H9 (cell line): ENCODE results near the gene LRRC23. TPM values are rescaled to one million over a fixed set of nuclear protein-coding genes. Genes with fewer than 3 reads are reported as not detected.

Experiments used
- DNase-seq: peaks from one replicate; pipeline ENCODE4 v3.0.0-alpha.2; 2017
- H2AFZ ChIP-seq: one replicate; pipeline ENCODE4 v1.6.1; 2013; ENCODE audit warnings: mild to moderate bottlenecking, low read length, control low read depth, moderate library complexity
- H2AK5ac ChIP-seq: 2 replicates; pipeline ENCODE4 v1.6.1; 2013; ENCODE audit warnings: low read length, control low read depth, mixed read lengths; ENCODE audit not compliant: insufficient read length
- H2BK120ac ChIP-seq: one replicate; pipeline ENCODE4 v1.6.1; 2013; ENCODE audit warnings: low read depth, mild to moderate bottlenecking, low read length, control low read depth, inconsistent platforms; ENCODE audit not compliant: poor library complexity, severe bottlenecking
- H2BK12ac ChIP-seq: 2 replicates; pipeline ENCODE4 v1.6.1; 2013; ENCODE audit warnings: low read length, control low read depth, mixed read lengths, low read depth; ENCODE audit not compliant: insufficient read length
- H2BK15ac ChIP-seq: 2 replicates; pipeline ENCODE4 v1.6.1; 2013; ENCODE audit warnings: low read depth, low read length, control low read depth
- H2BK20ac ChIP-seq: one replicate; pipeline ENCODE4 v1.6.1; 2013; ENCODE audit warnings: low read depth, mild to moderate bottlenecking, low read length, control low read depth, inconsistent platforms; ENCODE audit not compliant: poor library complexity, severe bottlenecking
- H2BK5ac ChIP-seq: 2 replicates; pipeline ENCODE4 v1.6.1; 2013; ENCODE audit warnings: low read length, control low read depth, mixed read lengths; ENCODE audit not compliant: insufficient read length
- H3K14ac ChIP-seq: 2 replicates; pipeline ENCODE4 v1.6.1; 2013; ENCODE audit warnings: low read length, control low read depth; ENCODE audit not compliant: insufficient read depth
- H3K18ac ChIP-seq: 2 replicates; pipeline ENCODE4 v1.6.1; 2013; ENCODE audit warnings: low read depth, mild to moderate bottlenecking, mixed read lengths, low read length, control low read depth; ENCODE audit not compliant: insufficient read length
- H3K23ac ChIP-seq: 2 replicates; pipeline ENCODE4 v1.6.1; 2013; ENCODE audit warnings: low read length, control low read depth, mixed read lengths, low read depth; ENCODE audit not compliant: insufficient read length
- H3K23me2 ChIP-seq: 2 replicates; pipeline ENCODE4 v1.6.1; 2013; ENCODE audit warnings: low read depth, mild to moderate bottlenecking, mixed read lengths, low read length, control low read depth; ENCODE audit not compliant: insufficient read length, poor library complexity, severe bottlenecking
- H3K27ac ChIP-seq: 2 replicates; pipeline ENCODE4 v1.5.1; 2013; ENCODE audit warnings: low read length, control low read depth, mixed read lengths, low read depth; ENCODE audit not compliant: insufficient read length
- H3K27me3 ChIP-seq: 2 replicates; pipeline ENCODE4 v1.6.1; 2013; ENCODE audit warnings: low read length, control low read depth, inconsistent platforms; ENCODE audit not compliant: insufficient read depth
- H3K4ac ChIP-seq: 2 replicates; pipeline ENCODE4 v1.6.1; 2013; ENCODE audit warnings: low read depth, mild to moderate bottlenecking, control low read depth, inconsistent platforms, low read length, moderate library complexity
- H3K4me1 ChIP-seq: 2 replicates; pipeline ENCODE4 v1.6.1; 2013; ENCODE audit warnings: low read length, control low read depth, inconsistent platforms; ENCODE audit not compliant: insufficient read depth
- H3K4me2 ChIP-seq: 2 replicates; pipeline ENCODE4 v1.6.1; 2013; ENCODE audit warnings: low read length, control low read depth, mixed read lengths; ENCODE audit not compliant: insufficient read length, insufficient read depth
- H3K56ac ChIP-seq: 2 replicates; pipeline ENCODE4 v1.6.1; 2013; ENCODE audit warnings: low read depth, mild to moderate bottlenecking, mixed read lengths, low read length, control low read depth; ENCODE audit not compliant: insufficient read length
- H3K79me1 ChIP-seq: 2 replicates; pipeline ENCODE4 v1.6.1; 2013; ENCODE audit warnings: low read depth, mild to moderate bottlenecking, moderate library complexity, low read length, control low read depth, inconsistent platforms; ENCODE audit not compliant: insufficient read depth, poor library complexity, severe bottlenecking
- H3K79me2 ChIP-seq: 2 replicates; pipeline ENCODE4 v1.6.1; 2013; ENCODE audit warnings: low read length, control low read depth, inconsistent platforms; ENCODE audit not compliant: insufficient read depth
- H3K9ac ChIP-seq: 2 replicates; pipeline ENCODE4 v1.6.1; 2013; ENCODE audit warnings: low read length, control low read depth, mixed read lengths; ENCODE audit not compliant: insufficient read length; ENCODE audit errors: extremely low read depth
- H3K9me3 ChIP-seq: one replicate; pipeline ENCODE4 v1.6.1; 2013; ENCODE audit warnings: low read depth, low read length, inconsistent platforms; ENCODE audit not compliant: control insufficient read depth
- H3T11ph ChIP-seq: one replicate; pipeline ENCODE4 v1.6.1; 2013; ENCODE audit warnings: mild to moderate bottlenecking, low read length, control low read depth, inconsistent platforms
- H4K20me1 ChIP-seq: one replicate; pipeline ENCODE4 v1.6.1; 2013; ENCODE audit not compliant: control insufficient read depth, insufficient read length, insufficient read depth
- H4K5ac ChIP-seq: 2 replicates; pipeline ENCODE4 v1.6.1; 2013; ENCODE audit warnings: low read depth, mild to moderate bottlenecking, mixed read lengths, low read length, control low read depth; ENCODE audit not compliant: insufficient read length
- H4K8ac ChIP-seq: replicated peaks from 2 replicates; pipeline ENCODE4 v1.6.1; 2013; ENCODE audit warnings: low read length, control low read depth, mixed read lengths, low read depth; ENCODE audit not compliant: insufficient read length
- H4K91ac ChIP-seq: 2 replicates; pipeline ENCODE4 v1.6.1; 2013; ENCODE audit warnings: low read depth, mild to moderate bottlenecking, moderate library complexity, mixed read lengths, low read length, control low read depth; ENCODE audit not compliant: insufficient read length
- H3K27ac Mint-ChIP-seq, 3 experiments: 2 replicates in 2 of 3; 3 replicates in 1 of 3; pipeline ENCODE4 v1.8.0; 2020 to 2021; ENCODE audit warnings: mixed read lengths in 3 of 3, mild to moderate bottlenecking in 1 of 3, moderate library complexity in 1 of 3
- H3K27me3 Mint-ChIP-seq: 2 replicates; pipeline ENCODE4 v1.8.0; 2021; ENCODE audit warnings: low read depth, mild to moderate bottlenecking, moderate library complexity, mixed read lengths
- H3K36me3 Mint-ChIP-seq, 3 experiments: 2 replicates in 2 of 3; 3 replicates in 1 of 3; pipeline ENCODE4 v1.8.0; 2020 to 2021; ENCODE audit warnings: low read depth in 3 of 3, mixed read lengths in 3 of 3; ENCODE audit not compliant: insufficient read depth in 1 of 3
- H3K4me1 Mint-ChIP-seq, 2 experiments: 2 replicates each; pipeline ENCODE4 v1.8.0; 2020; ENCODE audit warnings: mixed read lengths in 2 of 2
- H3K4me3 Mint-ChIP-seq, 2 experiments: 2 replicates in 1 of 2; 3 replicates in 1 of 2; pipeline ENCODE4 v1.8.0; 2020 to 2021; ENCODE audit warnings: mild to moderate bottlenecking in 2 of 2, mixed read lengths in 2 of 2, moderate library complexity in 1 of 2
- H3K9me3 Mint-ChIP-seq, 2 experiments: 2 replicates in 1 of 2; 3 replicates in 1 of 2; pipeline ENCODE4 v1.8.0; 2020; ENCODE audit warnings: mild to moderate bottlenecking in 2 of 2, mixed read lengths in 2 of 2, moderate library complexity in 1 of 2
- WGBS: extraction: QIAGEN DNeasy Blood & Tissue Kit; methylation state at CpG from one replicate; pipeline ENCODE4 v1.1.7; 2013; ENCODE audit warnings: missing lambda C conversion rate, low lambda C conversion rate, mixed read lengths; ENCODE audit not compliant: insufficient read length; ENCODE audit errors: extremely low coverage; 5-methylcytosine and 5-hydroxymethylcytosine counted together
- total RNA-seq: library from RNA; stranded (reverse); gene quantifications from 2 replicates; pipeline ENCODE4 v1.2.1, GENCODE V29; 2021
- TF ChIP-seq, protein P1 (sequence below): fragments of 200-600 bp; sonication (generic); conservative IDR thresholded peaks from 3 replicates; pipeline ENCODE4 v1.8.0; 2021; ENCODE audit warnings: antibody characterized with exemption, mild to moderate bottlenecking

Gene LRRC23
- total RNA-seq, 1 experiment from 2014 or later: 2.1 TPM

GRCh38 chr12:6946920-6947374 lies 42.3 kb downstream of the LRRC23 start:
- WGBS: no CpG with 5 or more reads among the region's 8 CpGs
- Histone ChIP-seq H2BK120ac (no peak overlapping the region), H3K9ac (peak overlapping the region; percentile 3), H4K20me1 (peaks cover 2% of the 10 kb centered on the region), H4K91ac (no peak overlapping the region), H3K27ac (no peak overlapping the region), H3K23me2 (peaks cover 16% of the 10 kb centered on the region), H4K5ac (no peak overlapping the region), H3K27me3 (no peaks in the 10 kb centered on the region), H3K18ac (no peak overlapping the region), H4K8ac (no peak overlapping the region), H2BK12ac (no peak overlapping the region), H3K9me3 (no peaks in the 10 kb centered on the region), H2BK20ac (no peak overlapping the region), H3K4ac (no peak overlapping the region), H2AK5ac (no peak overlapping the region), H3K56ac (no peak overlapping the region), H2AFZ (no peak overlapping the region), H3K79me2 (no peaks in the 10 kb centered on the region), H3T11ph (no peak overlapping the region), H3K4me1 (0 out of 2 replicates have a peak, but pooled peaks cover 4% of the 10 kb centered on the region), H3K23ac (no peak overlapping the region), H2BK15ac (no peak overlapping the region), H3K14ac (no peak overlapping the region), H2BK5ac (no peak overlapping the region), H3K79me1 (no peaks in the 10 kb centered on the region), H3K4me2 (peak overlapping the region; percentile 96)
- TF ChIP-seq, protein P1, sequence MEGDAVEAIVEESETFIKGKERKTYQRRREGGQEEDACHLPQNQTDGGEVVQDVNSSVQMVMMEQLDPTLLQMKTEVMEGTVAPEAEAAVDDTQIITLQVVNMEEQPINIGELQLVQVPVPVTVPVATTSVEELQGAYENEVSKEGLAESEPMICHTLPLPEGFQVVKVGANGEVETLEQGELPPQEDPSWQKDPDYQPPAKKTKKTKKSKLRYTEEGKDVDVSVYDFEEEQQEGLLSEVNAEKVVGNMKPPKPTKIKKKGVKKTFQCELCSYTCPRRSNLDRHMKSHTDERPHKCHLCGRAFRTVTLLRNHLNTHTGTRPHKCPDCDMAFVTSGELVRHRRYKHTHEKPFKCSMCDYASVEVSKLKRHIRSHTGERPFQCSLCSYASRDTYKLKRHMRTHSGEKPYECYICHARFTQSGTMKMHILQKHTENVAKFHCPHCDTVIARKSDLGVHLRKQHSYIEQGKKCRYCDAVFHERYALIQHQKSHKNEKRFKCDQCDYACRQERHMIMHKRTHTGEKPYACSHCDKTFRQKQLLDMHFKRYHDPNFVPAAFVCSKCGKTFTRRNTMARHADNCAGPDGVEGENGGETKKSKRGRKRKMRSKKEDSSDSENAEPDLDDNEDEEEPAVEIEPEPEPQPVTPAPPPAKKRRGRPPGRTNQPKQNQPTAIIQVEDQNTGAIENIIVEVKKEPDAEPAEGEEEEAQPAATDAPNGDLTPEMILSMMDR: no peak
- H3K4me1 Mint-ChIP-seq: peaks cover 39 to 42% of the 10 kb centered on the region in 2 experiments
- DNase-seq: no peak
- no peaks in the 10 kb centered on the region; a peak in 1 of 5 replicates for H3K9me3 Mint-ChIP-seq
- H3K36me3 Mint-ChIP-seq: peaks cover 3 to 11% (median 6%) of the 10 kb centered on the region in 3 experiments; a peak in 5 of 7 replicates
- peak overlapping the region; percentile 93 to 94 for H3K4me3 Mint-ChIP-seq
- H3K27ac Mint-ChIP-seq: peak overlapping the region; percentile 59 to 94 (median 68); a peak in 5 of 7 replicates
- H3K27me3 Mint-ChIP-seq: peaks cover 2% of the 10 kb centered on the region; the same call in 1 of the 2 replicates
